Common myeloid progenitor, CD34-positive (primary cell): Measurements from ENCODE around the gene APOL4.

Experiments
- CTCF ChIA-PET: fragments of 350-600 bp; sonication (Branson Sonifier 250); formaldehyde crosslinking; loops from one replicate; lab custom pipeline; 2021; ENCODE audit warnings: antibody characterized with exemption; lab: Charles Lee
- POLR2A ChIA-PET: fragments of 350-600 bp; sonication (Branson Sonifier 250); formaldehyde crosslinking; loops from one replicate; lab custom pipeline; 2021; ENCODE audit warnings: antibody characterized with exemption; lab: Charles Lee
- DNase-seq, 3 donors: peaks; one replicate each; pipeline versions ENCODE4 v3.0.0 to v3.0.0-alpha.2; 2013
- H3K27ac ChIP-seq, 2 experiments: 1 replicate in 1 of 2; 2 replicates in 1 of 2; pipeline ENCODE4 v1.7.0; 2013; ENCODE audit warnings: inconsistent platforms in 2 of 2, low read length in 2 of 2, mild to moderate bottlenecking in 2 of 2, low read depth in 1 of 2, moderate library complexity in 1 of 2; ENCODE audit not compliant: severe bottlenecking in 2 of 2, insufficient read depth in 1 of 2, poor library complexity in 1 of 2
- H3K27me3 ChIP-seq, 5 experiments: replicated peaks in 2 of 5; 1 replicate in 3 of 5; 2 replicates in 2 of 5; pipeline versions ENCODE4 v1.6.1 to v1.7.0; 2013; ENCODE audit warnings: low read length in 4 of 5, mild to moderate bottlenecking in 2 of 5, moderate library complexity in 2 of 5, inconsistent platforms in 1 of 5; ENCODE audit not compliant: insufficient read depth in 5 of 5, control insufficient read depth in 4 of 5
- H3K36me3 ChIP-seq, 4 experiments: 1 replicate in 2 of 4; 2 replicates in 2 of 4; pipeline versions ENCODE4 v1.6.1 to v1.7.0; 2013; ENCODE audit warnings: low read length in 3 of 4, control low read depth in 1 of 4, mild to moderate bottlenecking in 1 of 4; ENCODE audit not compliant: control insufficient read depth in 4 of 4, insufficient read depth in 4 of 4
- H3K4me1 ChIP-seq, 4 experiments: 1 replicate in 3 of 4; 2 replicates in 1 of 4; pipeline versions ENCODE4 v1.6.1 to v1.7.1; 2013; ENCODE audit warnings: low read length in 3 of 4, mild to moderate bottlenecking in 3 of 4, control low read depth in 1 of 4, inconsistent platforms in 1 of 4, moderate library complexity in 1 of 4; ENCODE audit not compliant: control insufficient read depth in 4 of 4, insufficient read depth in 4 of 4; ENCODE audit errors: control extremely low read depth in 1 of 4
- H3K4me3 ChIP-seq, 7 experiments: 1 replicate in 4 of 7; 2 replicates in 3 of 7; pipeline versions ENCODE4 v1.5.1 to v1.7.0; 2013; ENCODE audit warnings: mild to moderate bottlenecking in 7 of 7, low read length in 6 of 7, moderate library complexity in 6 of 7, inconsistent platforms in 2 of 7, low read depth in 2 of 7, control low read depth in 1 of 7; ENCODE audit not compliant: insufficient read depth in 4 of 7, control insufficient read depth in 1 of 7; ENCODE audit errors: extremely low read depth in 1 of 7
- H3K9me3 ChIP-seq, 5 experiments: 1 replicate in 4 of 5; 2 replicates in 1 of 5; pipeline versions ENCODE4 v1.6.1 to v1.7.1; 2013; ENCODE audit warnings: low read length in 4 of 5, mild to moderate bottlenecking in 2 of 5, inconsistent platforms in 1 of 5, low read depth in 1 of 5, moderate library complexity in 1 of 5; ENCODE audit not compliant: control insufficient read depth in 4 of 5, insufficient read depth in 2 of 5; ENCODE audit errors: control extremely low read depth in 1 of 5
- WGBS: methylation state at CpG from one replicate; pipeline ENCODE4 v1.1.5; 2013; ENCODE audit not compliant: insufficient coverage; 5-methylcytosine and 5-hydroxymethylcytosine counted together

Gene APOL4

DNA sequence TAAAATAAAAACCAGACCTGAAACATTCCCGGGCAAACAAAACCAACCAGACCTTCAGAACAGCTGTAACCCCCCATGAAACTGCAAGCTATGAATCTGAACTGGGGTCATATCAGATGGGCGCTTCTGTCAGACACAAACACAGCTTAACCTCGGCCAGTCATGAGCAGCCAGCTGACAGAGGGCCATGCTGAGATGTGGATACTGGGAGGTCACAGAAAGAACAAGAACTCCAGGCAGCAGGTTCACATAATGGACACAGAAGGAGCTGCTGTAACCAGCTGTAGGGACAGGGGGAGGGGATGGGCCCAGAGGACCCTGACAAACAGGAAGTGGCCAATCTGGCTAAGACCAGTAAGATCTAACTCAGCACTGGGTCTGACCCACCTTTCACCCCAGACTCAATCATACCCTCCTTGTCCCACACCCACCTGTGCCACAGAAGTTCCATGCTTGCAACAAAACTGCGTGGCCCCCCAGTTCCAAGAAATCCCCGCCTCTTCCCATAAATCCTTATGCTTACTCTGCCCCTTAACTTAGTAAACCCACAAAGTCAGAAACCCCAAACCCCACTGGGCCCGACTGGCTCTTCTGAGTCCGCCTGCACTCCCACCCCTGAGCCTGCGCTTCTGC, 4.0 kb downstream of the APOL4 start:
- ChIA-PET CTCF (interaction anchor here (1.2 to 5.2 kb wide), 10 partner anchors 9 to 87 kb away, joined by 3 to 26 read pairs (median 7); partner anchors contain the start of gene APOL3), POLR2A (no interaction called here)

DNA sequence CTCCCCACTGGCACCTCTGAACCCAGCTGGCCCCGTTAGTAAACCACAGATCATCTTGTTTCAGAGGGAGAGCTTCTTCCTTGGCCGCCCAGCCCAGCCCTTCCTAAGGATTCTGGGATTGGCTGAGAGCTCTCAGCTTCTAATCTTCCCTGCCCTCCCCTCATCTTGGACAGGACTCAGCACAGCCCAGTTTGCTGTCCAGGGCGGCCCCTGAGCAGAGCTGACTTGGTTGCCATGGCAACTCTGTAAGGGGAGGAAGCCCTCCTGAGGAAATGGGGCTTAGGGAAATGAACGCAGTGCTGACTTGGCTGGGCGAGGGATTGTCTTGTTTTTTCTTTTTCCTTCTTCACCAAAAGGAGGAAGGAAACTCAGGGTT, 4.6 kb downstream of the APOL4 start:
- ChIA-PET CTCF (interaction anchor here (1.2 to 5.2 kb wide), 10 partner anchors 10 to 88 kb away, joined by 3 to 26 read pairs (median 7); partner anchors contain the start of gene APOL3), POLR2A (no interaction called here)
- H3K36me3 ChIP-seq = peaks cover 0 to 10% (median 0%) of the 10 kb centered on the region in 4 experiments
- H3K9me3 ChIP-seq = no peaks in the 10 kb centered on the region
- H3K27ac ChIP-seq = no peak overlapping the region
- H3K4me1 ChIP-seq = peaks cover 4 to 55% (median 29%) of the 10 kb centered on the region in 4 experiments
- H3K27me3 ChIP-seq = no peaks in the 10 kb centered on the region
- peak; percentile 38 to 58 (median 50) for DNase-seq
- WGBS = 17% methylated on average over 2 of the region's 5 CpGs
- peak overlapping the region in 1 of 7 experiments; percentile 20 for H3K4me3 ChIP-seq

More for the DNA sequence above, 4.0 kb downstream of the APOL4 start:
- H3K4me1 ChIP-seq = peaks cover 4 to 59% (median 32%) of the 10 kb centered on the region in 4 experiments
- peak overlapping the region in 3 of 7 experiments; percentile 10 to 21 (median 20) for H3K4me3 ChIP-seq
- H3K36me3 ChIP-seq = peaks cover 0 to 6% (median 0%) of the 10 kb centered on the region in 4 experiments
- no peak overlapping the region for H3K27ac ChIP-seq
- peak in 1 of 3 donors; percentile 33 for DNase-seq
- 56% methylated on average over 7 of the region's 8 CpGs for WGBS
- H3K9me3 ChIP-seq = no peaks in the 10 kb centered on the region
- H3K27me3 ChIP-seq = no peaks in the 10 kb centered on the region

DNA sequence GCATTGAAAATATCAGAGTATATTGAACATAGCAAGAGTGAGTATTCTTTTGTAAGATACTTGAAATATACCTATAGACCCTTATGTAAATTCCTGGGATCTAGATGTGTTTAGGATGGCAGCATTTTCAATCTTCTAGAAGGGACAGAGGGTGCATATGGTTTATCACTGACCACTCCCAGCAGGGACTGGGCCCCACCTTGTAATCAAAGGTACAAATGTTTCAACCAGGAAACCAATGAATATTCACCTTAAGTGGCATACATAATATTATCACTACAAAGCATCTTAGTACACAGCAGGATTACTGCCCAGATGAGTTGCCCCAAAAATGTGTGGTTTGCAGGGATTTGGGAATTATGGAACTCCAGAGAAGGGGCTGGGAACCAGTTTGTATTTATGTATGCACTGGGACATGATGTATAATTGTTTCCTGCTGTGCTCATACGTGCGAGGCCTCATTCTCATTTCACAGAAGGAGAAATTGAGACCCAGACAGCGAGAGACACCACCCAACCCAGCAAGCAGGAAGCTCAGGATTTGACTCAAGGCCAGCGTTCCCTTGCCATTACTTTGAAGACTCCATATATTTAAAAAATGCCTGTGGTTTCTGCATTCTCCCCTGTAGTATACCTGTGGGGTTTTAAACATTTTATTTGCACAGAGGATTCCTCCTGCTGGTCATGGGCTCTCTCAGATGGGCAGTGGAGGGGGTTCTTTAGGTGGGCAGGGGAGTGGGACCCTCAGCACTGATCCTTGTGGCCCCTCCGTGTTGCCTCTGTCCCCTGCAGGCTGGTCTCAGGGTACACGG, 5.2 kb downstream of the APOL4 start:
- WGBS = 64% methylated on average over 4 of the region's 6 CpGs
- peaks cover 4 to 49% (median 23%) of the 10 kb centered on the region in 4 experiments for H3K4me1 ChIP-seq
- H3K4me3 ChIP-seq = no peak overlapping the region
- no peaks in the 10 kb centered on the region for H3K9me3 ChIP-seq
- no peak for DNase-seq
- POLR2A ChIA-PET = no interaction called here
- H3K27me3 ChIP-seq = no peaks in the 10 kb centered on the region
- CTCF ChIA-PET = interaction anchor here (0.9 to 5.2 kb wide), 13 partner anchors 8 to 89 kb away, joined by 3 to 26 read pairs (median 7); partner anchors contain the start of gene APOL2
- no peak overlapping the region for H3K27ac ChIP-seq
- H3K36me3 ChIP-seq = peaks cover 0 to 10% (median 0%) of the 10 kb centered on the region in 4 experiments

DNA sequence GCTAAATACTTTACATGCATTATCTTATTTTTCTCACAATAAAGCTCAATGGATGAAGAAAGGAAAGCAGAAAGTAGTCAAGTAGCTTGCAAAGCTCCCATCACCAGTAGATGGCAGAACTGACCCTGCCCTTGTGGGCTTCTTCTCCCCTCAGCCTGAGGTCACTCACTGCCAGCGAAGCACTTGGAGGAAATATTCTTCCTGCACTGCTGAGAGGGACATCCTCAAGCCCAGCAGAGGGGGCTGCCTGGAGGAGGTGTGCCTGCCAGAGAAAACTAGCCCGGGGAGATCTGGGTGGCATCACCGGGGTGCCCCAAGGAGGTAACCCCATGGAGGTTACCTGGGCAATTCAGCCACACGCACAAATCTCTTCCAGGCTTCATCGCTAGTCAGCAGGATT, 6.6 kb downstream of the APOL4 start:
- Histone ChIP-seq H3K27me3 (no peaks in the 10 kb centered on the region), H3K36me3 (peaks cover 0 to 10% (median 0%) of the 10 kb centered on the region in 4 experiments), H3K4me1 (peaks cover 4 to 40% (median 20%) of the 10 kb centered on the region in 4 experiments), H3K27ac (no peak overlapping the region), H3K9me3 (no peaks in the 10 kb centered on the region), H3K4me3 (no peak overlapping the region)
- DNase-seq = peak; percentile 60 to 76 (median 75)
- CTCF ChIA-PET = interaction anchor here (0.7 to 5.2 kb wide), 21 partner anchors 9 to 93 kb away, joined by 3 to 26 read pairs (median 4); partner anchors contain the start of gene APOL2
- 100% methylated on average over 2 of the region's 5 CpGs for WGBS
- POLR2A ChIA-PET = no interaction called here

DNA sequence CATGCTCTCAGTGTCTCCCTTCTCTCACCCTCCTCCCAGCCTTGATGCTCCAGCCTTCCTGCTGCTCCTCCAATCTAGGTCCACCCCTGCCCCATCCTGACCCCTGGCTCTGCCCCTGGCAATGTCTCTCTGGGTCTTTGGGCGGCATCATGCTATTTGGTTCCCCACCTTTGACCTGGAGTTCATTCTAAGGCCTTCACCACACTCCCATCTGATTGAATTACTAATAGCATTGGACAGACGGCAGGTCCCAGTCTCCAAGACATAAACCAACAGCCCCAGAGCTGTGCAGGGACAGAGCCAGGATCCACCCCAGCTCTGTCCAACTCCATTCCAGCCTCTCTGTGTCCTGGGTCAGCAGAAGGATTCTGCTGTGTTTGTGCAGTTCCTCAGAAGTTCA, 7.2 kb downstream of the APOL4 start:
- POLR2A ChIA-PET = no interaction called here
- CTCF ChIA-PET = interaction anchor here (0.6 to 5.2 kb wide), 21 partner anchors 9 to 94 kb away, joined by 3 to 26 read pairs (median 4); no protein-coding TSS in a partner anchor
- Histone ChIP-seq H3K4me1 (peaks cover 4 to 38% (median 20%) of the 10 kb centered on the region in 4 experiments), H3K27me3 (no peaks in the 10 kb centered on the region), H3K9me3 (no peaks in the 10 kb centered on the region), H3K4me3 (no peak overlapping the region), H3K36me3 (peaks cover 0 to 10% (median 0%) of the 10 kb centered on the region in 4 experiments), H3K27ac (no peak overlapping the region)
- DNase-seq = no peak
- 100% methylated on average over 2 of the region's 2 CpGs for WGBS

DNA sequence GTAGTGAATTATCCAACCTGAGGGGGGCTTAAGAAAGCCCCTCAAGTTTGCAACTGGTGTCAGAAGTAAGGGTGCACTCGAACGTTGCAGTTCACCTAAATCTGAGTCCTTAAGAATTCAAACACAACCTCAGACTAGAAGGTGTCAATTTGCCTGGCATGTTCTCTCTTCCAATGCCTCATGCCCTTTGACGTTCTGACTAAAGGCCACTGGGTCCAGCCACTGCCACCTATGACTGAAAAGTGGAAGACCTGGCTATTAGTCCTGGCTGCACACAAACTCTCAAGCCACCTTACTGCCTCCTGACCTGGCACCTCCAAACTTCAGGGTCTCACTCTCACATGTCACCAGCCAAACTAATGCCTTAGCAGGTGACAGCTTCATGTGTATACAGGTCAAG, 8.0 kb downstream of the APOL4 start:
- H3K27me3 ChIP-seq = no peaks in the 10 kb centered on the region
- H3K9me3 ChIP-seq = no peaks in the 10 kb centered on the region
- POLR2A ChIA-PET = no interaction called here
- H3K4me3 ChIP-seq = no peak overlapping the region
- no peak overlapping the region for H3K27ac ChIP-seq
- H3K4me1 ChIP-seq = peaks cover 4 to 30% (median 18%) of the 10 kb centered on the region in 4 experiments
- CTCF ChIA-PET = interaction anchor here (1.3 to 3.2 kb wide), 6 partner anchors 8 to 84 kb away, joined by 3 to 13 read pairs (median 6); no protein-coding TSS in a partner anchor
- no peak for DNase-seq
- 88% methylated on average over 3 of the region's 3 CpGs for WGBS
- peaks cover 0 to 10% (median 0%) of the 10 kb centered on the region in 4 experiments for H3K36me3 ChIP-seq
